Measurements from ENCODE around the gene MYL6. TPM values are rescaled to one million over a fixed set of nuclear protein-coding genes. Genes with fewer than 3 reads are reported as not detected.
"Not testable (repeated sequence)": the region's sequence is repeated elsewhere in the genome, so short reads cannot be mapped to it uniquely, and the experiment has no call there.

MYL6 gene
- total RNA-seq, 1 experiment from 2014 or later, result 1,272 TPM

- not testable (repeated sequence) for DNase-seq (ENCODE audit: low read depth)
Observed at GRCh38 chr12:56156464-56157200, 1.5 kb upstream of the MYL6 start.

DNA sequence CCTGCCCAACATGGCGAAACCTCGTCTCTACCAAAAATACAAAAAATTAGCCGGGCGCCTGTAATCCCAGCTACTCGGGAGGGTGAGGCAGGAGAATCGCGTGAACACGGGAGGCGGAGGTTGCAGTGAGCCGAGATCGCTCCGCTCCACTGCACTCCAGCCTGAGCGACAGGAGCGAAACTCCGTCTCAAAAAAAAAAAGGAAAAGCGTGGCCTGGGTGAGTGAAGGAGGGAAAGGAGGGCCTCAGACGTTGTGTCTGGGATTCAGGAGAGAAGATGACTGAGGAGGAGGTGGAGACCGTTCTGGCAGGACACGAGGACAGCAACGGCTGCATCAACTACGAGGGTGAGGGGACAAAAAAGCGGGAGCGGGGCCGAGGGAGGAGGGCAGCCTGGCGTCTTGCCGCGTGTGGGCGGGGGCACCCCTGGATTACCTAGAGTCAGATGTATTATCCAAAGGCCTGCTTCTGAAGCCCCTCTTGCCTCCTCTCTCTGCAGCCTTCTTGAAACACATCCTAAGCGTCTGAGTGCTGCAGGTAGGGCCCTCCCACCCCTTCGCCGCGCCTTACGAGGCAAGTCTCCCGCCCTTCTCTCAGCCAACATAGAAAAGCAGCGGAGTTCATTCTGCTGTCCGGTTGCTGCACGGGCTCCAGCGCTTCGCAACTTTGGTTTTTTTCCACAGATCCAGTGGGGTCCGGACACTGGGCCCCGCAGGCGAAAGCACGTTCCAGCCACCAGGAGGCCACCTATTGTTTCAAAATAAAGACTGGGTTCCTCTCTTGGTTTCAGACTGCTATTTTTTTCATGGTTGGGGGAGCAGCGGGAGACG lies 744 bp upstream of the MYL6 start:
- DNase-seq (ENCODE audit: low read depth), result peak; percentile 88

GRCh38 chr12:56158926-56159461 lies 835 bp downstream of the MYL6 start:
- DNase-seq (ENCODE audit: low read depth), result peak; percentile 68

DNA sequence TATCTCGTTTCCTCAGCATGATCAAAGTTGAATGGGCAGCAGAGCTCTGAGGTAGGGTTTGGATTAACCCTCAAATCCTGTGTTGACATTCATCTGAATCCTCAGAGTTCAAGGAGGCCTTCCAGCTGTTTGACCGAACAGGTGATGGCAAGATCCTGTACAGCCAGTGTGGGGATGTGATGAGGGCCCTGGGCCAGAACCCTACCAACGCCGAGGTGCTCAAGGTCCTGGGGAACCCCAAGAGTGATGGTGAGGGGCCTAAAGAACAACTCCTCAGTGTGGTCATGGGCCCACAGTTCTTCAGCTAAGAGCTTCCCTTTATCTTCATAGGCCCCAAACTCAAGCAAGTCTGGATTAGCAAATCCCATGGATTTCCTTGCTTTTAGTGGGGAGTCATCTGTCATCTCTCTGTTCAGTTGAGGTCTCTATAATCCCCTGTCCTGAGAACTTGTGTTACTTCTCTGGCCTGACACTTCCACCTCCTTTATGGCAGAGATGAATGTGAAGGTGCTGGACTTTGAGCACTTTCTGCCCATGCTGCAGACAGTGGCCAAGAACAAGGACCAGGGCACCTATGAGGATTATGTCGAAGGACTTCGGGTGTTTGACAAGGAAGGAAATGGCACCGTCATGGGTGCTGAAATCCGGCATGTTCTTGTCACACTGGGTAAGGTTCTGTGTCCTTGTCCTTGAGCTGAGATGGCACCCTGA lies 1.5 kb downstream of the MYL6 start:
- no peak for DNase-seq (ENCODE audit: low read depth)

DNA sequence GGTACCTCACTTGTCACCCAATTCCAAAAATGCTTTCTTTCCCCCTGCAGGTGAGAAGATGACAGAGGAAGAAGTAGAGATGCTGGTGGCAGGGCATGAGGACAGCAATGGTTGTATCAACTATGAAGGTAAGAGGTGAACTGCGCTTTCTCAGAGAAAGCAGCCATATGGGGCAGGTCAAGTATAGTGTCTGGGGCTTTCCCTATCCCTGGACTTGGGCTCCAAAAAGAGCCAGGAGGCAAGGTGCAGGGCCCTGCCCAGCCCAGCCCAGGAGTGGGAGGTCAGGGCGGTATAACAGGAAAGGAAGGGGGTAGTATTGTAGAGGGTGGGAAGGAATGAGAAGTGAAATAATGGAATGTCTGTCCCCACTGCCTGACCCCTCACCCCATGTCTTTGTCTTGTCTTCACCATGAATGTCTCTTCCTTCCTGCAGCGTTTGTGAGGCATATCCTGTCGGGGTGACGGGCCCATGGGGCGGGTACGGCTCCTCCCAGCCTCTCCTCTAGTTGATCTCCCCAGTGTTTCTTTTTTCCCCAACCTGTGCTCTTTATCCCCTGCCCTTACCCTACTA lies 2.1 kb downstream of the MYL6 start:
- DNase-seq (ENCODE audit: low read depth), result peak; percentile 87

DNA sequence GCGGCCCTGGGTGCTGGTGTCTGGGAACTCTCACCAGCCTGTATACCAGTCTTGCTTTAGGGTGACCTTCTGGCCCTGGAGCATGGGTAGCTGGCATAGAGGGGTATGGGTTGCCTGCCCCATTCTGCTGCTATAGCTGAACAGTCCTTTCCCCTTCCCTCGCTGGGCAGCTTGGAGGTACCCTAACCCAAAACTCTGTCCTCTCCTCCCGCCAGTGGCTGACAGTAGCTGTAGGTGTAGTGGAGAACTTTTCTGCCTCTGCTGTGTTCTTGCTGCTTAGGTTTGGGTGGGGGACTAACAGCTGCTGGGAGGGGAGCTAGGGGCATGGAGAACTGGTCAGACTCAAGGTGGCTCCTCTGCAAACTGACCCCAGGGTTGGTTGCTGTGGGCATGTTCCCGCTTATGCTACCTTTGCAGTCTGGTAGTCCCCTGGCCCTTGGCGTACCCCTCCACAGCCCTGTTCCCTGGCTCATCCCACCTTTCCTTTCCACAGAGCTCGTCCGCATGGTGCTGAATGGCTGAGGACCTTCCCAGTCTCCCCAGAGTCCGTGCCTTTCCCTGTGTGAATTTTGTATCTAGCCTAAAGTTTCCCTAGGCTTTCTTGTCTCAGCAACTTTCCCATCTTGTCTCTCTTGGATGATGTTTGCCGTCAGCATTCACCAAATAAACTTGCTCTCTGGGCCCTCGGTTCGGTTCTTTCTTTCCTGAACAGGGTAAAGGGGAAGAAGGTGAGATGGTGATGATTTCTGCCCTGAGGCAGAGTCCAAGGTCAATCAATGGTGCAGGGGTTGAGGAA lies 2.9 kb downstream of the MYL6 start:
- no peak for DNase-seq (ENCODE audit: low read depth)

DNA sequence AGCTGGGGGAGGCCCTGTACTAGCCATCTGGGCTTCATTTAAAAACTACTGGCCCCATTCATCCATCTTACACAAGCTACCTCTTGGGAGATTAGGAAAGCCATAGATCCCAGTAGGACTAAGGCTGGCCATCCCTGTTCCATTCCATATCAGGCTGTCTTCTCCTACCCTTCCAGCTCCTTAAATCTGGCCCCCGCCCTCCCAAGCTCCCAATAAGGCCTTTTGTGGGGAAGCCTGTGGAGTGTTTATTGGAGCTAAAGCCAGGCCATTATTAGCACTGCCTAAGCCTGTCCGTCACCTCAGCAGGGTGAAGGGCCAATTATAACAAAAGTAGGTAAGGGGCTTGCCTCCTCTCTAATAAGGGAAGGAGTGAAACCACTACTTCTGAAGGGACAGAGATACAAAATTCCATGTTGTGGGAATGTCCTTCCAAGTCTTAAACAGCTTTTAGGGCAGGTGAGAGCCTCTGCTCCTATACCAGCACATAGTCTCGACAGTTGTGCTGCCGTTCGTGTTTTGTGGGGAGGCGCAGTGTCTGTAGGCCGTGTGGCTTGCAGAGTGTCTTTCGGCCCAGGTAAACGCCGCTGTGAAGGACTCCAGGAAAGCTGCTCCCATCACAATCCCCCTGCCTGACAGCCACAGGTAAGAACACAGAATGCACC lies 3.7 kb downstream of the MYL6 start:
- no peak for DNase-seq (ENCODE audit: low read depth)

DNA sequence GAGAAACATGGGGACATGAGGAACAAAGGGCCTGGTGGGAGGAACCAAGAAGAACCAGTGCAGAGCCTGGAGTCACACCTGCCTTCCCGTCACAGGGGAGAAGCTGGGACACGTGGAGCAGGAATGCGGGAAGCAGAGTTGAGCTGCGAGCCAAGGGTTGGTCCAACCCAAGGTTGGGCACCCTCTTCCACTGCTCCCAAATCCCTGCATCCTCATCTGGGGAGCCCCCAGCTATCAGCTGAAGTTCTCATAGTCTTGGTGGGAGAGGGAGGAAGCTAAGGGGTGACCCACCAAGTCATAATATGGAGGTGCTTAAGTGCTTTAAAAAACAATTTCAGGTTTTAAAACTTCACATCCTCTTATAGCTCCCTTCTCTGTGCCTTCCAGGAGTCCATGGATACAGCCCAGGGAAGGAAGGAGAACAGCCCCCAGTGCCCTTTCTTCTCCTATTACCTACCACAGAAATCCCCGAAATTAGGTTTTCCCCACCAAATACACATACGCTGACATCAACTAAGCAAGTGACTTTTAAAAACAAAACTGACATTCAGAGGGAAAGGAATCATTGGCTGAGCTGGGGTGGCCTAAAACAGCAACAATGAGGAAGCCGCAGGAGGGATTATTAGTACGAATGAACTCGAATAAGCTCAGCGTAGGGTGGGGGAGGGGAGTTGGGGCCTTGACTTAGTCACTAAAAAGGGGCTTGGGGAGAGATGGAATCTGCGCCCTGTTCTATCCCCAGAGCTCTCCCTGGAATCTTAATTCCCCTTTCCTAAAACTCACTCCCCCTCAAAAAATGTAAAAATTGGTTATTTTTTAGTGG lies 4.5 kb downstream of the MYL6 start:
- DNase-seq (ENCODE audit: low read depth), result no peak

- DNase-seq (ENCODE audit: low read depth), result no peak
Observed at GRCh38 chr12:56163533-56164344, 5.6 kb downstream of the MYL6 start.

DNA sequence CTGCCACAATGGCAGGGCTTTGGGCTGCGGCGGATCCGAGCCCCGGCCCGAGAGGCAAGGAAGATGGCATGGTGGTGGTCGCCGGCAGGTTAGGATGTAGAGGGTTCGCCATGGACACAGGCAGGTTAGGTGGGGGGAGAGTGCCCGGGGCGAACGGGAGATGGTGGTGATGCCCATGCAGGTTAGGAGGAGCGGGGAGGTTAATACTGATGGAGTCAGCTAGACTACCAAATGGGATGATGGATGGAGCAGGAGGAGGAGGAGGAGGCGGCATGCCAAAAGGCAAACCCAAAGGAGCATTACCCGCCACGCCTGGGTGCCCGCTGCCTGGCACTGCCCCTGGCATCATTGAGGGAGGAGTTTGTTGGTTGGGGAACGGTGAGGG lies 6.2 kb downstream of the MYL6 start:
- no peak for DNase-seq (ENCODE audit: low read depth)

- no peak for DNase-seq (ENCODE audit: low read depth)
Observed at GRCh38 chr12:56165369-56165768, 7.2 kb downstream of the MYL6 start.

- DNase-seq (ENCODE audit: low read depth), result no peak
Observed at GRCh38 chr12:56169229-56169759, 11.1 kb downstream of the MYL6 start.

DNA sequence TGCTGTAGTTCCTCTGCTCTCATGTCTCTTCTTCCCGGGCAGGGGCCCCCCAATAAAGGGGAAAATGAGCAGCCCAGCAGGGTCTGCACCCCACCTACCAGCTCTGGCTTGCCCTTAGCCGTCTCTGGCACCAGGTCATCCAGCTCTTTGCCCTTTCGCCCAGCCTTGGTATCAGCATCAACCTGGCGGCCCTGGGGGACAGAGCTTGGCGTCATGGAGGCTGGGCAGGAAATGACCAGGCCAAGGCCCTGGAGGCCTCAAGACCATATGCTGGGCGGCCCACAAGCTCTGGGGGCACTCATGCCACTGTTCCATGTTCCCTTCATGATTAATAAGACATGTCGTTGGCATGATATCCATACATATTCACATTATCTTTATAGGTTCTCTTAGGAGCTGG lies 14.7 kb downstream of the MYL6 start:
- no peak for DNase-seq (ENCODE audit: low read depth)

GRCh38 chr12:56178347-56178746 lies 20.2 kb downstream of the MYL6 start:
- no peak for DNase-seq (ENCODE audit: low read depth)

DNA sequence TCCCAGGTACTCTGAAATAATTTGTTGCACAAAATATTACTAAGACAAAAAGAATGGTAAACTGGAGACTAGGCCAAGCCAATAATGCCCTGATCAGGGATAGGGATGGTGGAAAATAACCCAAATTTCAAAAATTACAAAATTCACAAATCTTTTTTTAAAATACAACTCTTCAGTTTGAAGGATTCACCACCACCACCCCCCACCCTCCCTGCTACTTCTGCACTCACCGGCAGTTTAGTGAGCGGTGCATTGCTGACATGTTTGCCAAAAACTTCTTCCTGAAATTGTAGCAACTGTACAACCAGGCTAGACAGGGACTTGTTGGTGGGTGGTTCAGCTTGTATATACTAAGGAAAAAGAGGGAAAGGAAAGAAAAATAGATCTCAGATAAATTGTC lies 28.8 kb downstream of the MYL6 start:
- DNase-seq (ENCODE audit: low read depth), result no peak

- no peak for DNase-seq (ENCODE audit: low read depth)
Observed at GRCh38 chr12:56188131-56188777, 30.1 kb downstream of the MYL6 start.

- DNase-seq (ENCODE audit: low read depth), result no peak
Observed at GRCh38 chr12:56188778-56189098, 30.6 kb downstream of the MYL6 start.
